Testis (tissue), 2 donors: Measurements from ENCODE around the gene PRM3.

ENCODE experiments used
- CTCF ChIP-seq, 3 experiments: fragments of 450-650 bp in 2 of 3; fragments of 200-600 bp in 1 of 3; sonication (generic) in 1 of 3; IDR thresholded peaks; one replicate each; pipeline ENCODE4 v1.5.1; 2016 to 2019; ENCODE audit warnings: antibody characterized with exemption in 3 of 3, mild to moderate bottlenecking in 2 of 3, moderate library complexity in 1 of 3
- POLR2A ChIP-seq: fragments of 450-650 bp; IDR thresholded peaks from one replicate; pipeline ENCODE4 v1.6.1; 2017; ENCODE audit warnings: antibody characterized with exemption, mild to moderate bottlenecking, moderate library complexity

GRCh38 chr16:11312718-11313492 lies 39.5 kb upstream of the PRM3 start:
- TF ChIP-seq CTCF (IDR thresholded peaks at IDR 0.05) (no peak), POLR2A (no peak)
